C4-2B (cell line): ENCODE measurements around the gene CCDC17.
A peak's percentile ranks its signal among the peaks of the same experiment; 100 is the strongest.

Experiments
- H3K27ac ChIP-seq: fragments of 450-650 bp; 2 replicates; pipeline ENCODE4 v1.5.1; 2017
- CTCF ChIP-seq: fragments of 450-650 bp; conservative IDR thresholded peaks from 2 replicates; pipeline ENCODE4 v1.5.1; 2017; ENCODE audit warnings: mild to moderate bottlenecking
- ZFX ChIP-seq: fragments of 450-650 bp; IDR thresholded peaks from 2 replicates; pipeline ENCODE4 v1.6.1; 2017

Gene CCDC17

GRCh38 chr1:45643321-45643720 lies 19.5 kb upstream of the CCDC17 start:
- H3K27ac ChIP-seq, result peak overlapping the region; percentile 39
- TF ChIP-seq ZFX, result no peak
- TF ChIP-seq CTCF, result no peak

- TF ChIP-seq ZFX, result no peak
- TF ChIP-seq CTCF, result no peak
- H3K27ac ChIP-seq, result no peak overlapping the region
Measured at GRCh38 chr1:45640293-45640692, 16.4 kb upstream of the CCDC17 start.

GRCh38 chr1:45635211-45635610 lies 11.4 kb upstream of the CCDC17 start:
- H3K27ac ChIP-seq, result no peak overlapping the region
- no peak for TF ChIP-seq CTCF
- TF ChIP-seq ZFX, result no peak

GRCh38 chr1:45630429-45630828 lies 6.6 kb upstream of the CCDC17 start:
- TF ChIP-seq ZFX (no peak), CTCF (no peak)
- H3K27ac ChIP-seq, result no peak overlapping the region

GRCh38 chr1:45629035-45629434 lies 5.2 kb upstream of the CCDC17 start:
- TF ChIP-seq CTCF, result no peak
- no peak for TF ChIP-seq ZFX
- no peak overlapping the region for H3K27ac ChIP-seq

DNA sequence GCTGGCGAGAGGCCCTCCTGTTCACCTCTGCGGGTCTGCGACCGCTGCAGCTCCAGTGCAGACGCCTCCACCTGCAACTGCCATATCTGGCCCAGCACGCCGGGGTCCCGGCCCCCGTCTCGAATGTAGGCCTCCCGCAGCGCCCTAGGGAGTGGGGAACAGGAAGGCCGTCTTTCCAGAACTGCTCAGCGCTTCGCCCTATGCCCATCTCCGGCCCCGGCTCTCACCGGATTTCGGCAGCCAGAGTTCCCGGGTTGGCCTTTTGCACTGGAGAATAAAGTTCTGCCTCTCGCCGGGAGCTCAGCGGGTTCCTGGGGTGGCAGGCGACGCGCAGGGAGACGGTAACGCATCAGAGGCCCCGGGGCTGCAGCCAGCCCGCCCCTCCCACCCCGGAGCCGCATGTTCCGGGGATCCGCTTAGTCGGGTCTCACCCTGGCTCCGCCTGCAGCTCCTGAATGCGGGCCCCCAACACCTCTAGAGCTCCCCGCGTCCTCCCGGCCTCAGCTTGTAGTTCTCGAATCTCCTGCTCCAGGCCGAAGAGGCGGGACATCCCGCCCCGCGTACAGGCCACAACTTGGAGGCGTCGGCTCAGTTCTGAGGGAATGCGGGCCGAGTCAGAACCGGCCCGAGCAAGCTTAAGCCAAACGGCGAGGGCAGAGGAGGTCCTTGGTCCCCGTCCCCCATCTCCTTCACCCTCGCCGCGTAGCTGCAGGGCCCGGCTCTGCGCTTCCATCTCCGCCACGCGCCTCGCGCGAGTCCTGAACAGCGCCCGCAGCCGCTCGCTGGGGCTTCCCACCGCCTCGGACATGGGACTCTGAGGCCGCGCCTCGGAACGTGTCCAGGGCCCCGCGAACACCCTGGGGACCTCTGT lies 1.1 kb downstream of the CCDC17 start:
- no peak for TF ChIP-seq ZFX
- no peak for TF ChIP-seq CTCF
- no peak overlapping the region for H3K27ac ChIP-seq

DNA sequence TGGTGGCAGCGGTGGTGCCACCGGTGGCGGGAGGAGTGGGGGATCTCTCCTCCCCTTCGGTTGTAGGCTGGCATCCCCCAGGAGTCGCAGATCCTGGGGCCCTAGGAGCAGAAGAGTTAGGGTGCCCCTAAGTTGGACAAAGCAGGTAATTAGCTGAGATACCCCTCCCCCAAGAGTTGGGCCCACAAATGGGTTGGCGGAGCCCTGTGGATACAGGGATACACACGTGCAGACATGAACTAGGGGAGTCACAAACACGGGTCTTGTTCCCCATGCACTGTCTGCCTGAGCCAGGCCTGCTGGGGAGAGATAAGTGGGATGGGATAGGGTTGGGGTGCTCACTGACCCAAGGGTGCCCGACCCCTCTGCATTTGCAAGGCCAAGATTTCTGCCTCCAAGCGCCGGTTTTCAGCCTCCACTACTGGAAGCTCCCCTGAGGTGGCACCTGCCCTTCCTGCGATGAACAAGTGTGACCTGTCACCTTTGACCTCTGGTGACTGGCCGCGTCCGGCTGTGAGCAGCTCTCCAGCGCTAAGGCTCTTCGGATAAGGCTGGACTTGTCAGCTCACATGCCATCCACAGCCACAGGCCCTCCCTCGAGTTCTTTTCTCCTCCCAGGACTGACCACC lies 1.8 kb downstream of the CCDC17 start:
- H3K27ac ChIP-seq, result no peak overlapping the region; the same call in 1 of the 2 replicates
- no peak for TF ChIP-seq CTCF
- TF ChIP-seq ZFX, result no peak
